HG03558 (cell line): ENCODE results near the gene TRMU.
"Not testable (repeated sequence)": the region's sequence is repeated elsewhere in the genome, so short reads cannot be mapped to it uniquely, and the experiment has no call there.

Experiments
- ATAC-seq: cut with Tn5 transposase; IDR thresholded peaks from one replicate; pipeline ENCODE4 v1.9.1; 2021; ENCODE audit warnings: moderate number of reproducible peaks; ENCODE audit not compliant: unreplicated experiment; ENCODE audit errors: extremely low read depth

TRMU gene

DNA sequence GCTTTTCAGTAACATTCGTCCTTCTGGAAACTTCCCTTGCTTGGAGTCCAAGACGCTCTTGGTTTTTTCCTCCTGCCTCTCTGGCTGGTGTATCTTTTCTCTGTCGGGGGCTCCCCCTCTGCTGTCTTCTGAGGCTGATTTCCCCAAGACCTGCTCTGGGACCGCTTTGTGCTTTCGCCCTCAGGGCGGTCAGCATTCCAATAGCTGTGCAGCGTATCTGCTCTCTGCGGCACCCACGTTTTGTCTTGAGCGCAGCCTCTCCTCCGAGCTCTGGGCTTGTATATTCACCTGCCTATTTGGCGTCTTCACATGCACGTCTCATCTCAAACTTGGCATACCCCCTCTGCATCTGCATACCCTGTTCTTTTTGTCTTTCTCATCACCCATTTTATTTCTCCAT is 36.4 kb upstream of the TRMU start:
- no peak for ATAC-seq

DNA sequence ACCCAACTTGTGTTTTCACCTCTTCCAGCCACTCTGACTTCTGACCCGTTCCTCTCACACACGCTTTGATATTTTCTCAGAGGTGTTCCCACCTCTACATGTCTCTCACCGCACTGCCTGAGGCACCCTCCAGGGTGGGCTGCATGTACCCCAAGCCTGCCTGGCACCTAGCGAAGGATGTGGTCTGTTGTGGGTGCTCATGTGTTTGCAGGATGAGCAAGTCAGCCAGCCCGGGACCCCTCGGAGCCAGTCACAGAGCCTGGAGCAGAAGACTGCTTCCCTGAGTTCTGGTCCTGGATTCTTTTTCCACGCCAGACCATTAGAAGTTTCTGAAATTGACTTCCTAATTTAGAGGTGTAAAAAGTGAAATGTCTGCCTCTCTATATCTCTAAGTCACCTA is 35.0 kb upstream of the TRMU start:
- no peak for ATAC-seq

DNA sequence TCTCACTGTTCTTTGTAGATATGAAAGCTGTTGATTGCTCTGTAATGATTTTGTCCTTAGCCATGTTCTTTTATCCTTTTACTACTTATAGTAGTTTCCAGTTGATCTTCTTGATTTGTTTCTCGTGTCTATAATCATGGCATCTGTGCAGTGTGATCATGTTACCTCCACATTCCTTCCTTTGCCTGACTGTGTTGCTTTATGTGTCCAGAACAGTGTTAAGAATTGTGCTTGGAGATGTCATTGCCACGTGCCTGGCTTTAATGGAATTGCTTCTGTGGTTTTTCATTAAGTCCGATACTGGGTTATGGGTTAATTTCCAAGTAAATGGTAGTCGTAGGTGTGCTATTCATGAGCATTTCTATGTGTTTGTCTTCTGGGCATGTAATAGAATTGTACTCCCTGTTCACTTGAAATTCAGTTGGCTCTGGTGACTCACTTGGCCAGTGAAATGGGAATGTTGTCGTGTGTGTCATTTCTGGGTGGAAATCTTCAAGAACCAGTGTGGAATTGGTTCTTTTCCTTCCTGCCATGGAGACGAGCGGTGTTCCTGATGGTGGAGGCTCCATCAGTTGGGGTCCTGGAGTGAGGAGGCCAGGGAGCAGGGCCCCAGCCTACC is 32.1 kb upstream of the TRMU start:
- ATAC-seq: no peak

DNA sequence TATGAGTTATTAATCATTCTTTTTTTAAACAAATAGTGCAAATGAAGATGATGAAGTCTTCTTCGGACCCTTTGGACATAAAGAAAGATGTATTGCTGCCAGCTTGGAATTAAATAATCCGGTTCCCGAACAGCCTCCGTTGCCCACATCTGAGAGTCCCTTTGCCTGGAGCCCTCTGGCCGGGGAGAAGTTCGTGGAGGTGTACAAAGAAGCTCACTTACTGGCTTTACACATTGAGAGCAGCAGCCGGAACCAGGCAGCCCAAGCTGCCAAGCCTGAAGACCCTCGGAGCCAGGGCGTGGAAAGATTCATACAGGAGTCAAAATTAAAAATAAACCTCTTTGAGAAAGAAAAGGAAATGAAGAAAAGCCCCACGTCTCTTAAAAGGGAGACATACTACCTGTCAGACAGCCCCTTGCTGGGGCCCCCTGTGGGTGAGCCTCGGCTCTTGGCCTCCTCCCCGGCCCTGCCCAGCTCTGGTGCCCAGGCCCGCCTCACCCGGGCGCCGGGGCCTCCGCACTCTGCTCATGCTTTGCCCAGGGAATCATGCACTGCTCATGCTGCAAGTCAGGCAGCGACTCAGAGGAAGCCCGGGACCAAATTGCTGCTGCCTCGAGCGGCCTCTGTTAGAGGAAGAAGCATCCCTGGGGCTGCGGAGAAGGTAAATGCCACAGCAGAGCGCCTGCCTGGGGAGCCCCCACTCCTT is 27.1 kb upstream of the TRMU start:
- ATAC-seq: no peak

DNA sequence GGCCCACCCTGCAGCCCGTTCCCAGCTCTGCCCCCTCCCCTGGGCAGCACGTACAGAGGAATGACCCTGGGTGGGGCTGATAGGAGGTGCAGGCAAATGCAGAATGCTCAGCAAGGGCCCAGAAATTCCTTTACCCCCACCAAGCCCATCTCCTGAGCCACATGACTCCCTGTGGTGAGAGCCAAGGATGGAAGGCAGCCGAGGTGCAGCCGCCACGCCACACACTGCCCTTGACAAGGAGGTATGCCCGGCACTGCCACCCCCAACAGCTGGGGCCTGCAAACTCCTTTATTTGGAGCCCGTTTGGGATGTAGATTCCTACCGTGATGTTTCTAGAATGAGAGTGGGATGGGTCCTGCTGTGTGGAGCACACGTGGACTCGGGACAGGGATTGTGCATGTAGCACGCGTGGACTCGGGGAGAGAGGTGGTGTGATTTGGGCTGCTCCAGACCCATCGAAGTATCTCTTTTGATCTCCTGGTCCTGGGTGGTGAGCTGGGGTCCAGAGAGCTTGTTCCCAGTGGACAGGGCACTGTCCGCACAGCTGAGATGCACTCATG is 25.9 kb upstream of the TRMU start:
- no peak for ATAC-seq

DNA sequence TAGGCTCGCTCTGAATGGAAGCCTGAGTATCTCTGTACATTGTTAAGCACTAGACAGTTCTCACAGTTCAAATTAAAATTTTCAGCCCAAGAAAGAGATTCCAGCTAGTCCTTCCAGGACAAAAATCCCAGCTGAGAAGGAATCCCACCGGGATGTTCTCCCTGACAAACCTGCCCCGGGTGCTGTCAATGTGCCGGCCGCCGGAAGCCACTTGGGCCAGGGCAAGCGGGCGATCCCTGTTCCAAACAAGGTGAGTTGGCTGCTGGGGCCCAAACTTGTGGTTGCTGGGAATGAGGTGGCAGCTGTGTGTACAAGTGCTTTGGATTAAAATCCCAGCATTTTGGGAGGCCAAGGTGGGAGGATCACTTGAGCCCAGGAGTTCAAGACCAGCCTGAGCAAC is 23.5 kb upstream of the TRMU start:
- ATAC-seq: no peak

DNA sequence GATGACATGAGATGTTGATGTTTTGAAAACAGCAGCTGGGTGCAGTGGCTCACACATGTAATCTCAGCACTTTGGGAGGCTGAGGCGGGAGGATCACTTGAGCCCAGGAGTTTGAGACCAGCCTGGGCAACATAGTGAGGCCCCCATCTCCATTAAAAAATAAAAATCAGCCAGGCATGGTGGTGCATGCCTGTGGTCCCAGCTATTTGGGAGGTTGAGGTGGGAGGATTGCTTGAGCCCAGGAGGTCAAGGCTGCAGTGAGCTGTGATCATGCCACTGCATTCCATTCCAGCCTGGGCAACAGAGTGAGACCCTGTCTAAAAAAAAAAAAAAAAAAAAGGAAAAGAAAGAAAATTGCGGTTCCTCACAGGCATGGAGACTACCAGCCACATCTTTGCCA is 22.7 kb upstream of the TRMU start:
- ATAC-seq: not testable (repeated sequence)

DNA sequence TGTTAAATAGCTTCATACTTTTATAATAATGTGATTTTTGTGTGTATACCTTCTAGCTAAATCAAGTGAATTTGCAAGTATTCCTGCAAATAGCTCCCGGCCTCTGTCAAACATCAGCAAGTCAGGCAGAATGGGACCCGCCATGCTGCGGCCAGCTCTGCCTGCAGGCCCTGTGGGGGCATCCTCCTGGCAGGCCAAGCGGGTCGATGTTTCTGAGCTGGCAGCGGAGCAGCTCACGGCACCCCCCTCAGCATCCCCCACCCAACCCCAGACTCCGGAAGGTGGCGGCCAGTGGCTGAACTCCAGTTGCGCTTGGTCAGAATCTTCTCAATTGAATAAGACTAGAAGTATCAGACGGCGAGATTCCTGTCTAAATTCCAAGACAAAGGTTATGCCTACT is 19.5 kb upstream of the TRMU start:
- no peak for ATAC-seq

DNA sequence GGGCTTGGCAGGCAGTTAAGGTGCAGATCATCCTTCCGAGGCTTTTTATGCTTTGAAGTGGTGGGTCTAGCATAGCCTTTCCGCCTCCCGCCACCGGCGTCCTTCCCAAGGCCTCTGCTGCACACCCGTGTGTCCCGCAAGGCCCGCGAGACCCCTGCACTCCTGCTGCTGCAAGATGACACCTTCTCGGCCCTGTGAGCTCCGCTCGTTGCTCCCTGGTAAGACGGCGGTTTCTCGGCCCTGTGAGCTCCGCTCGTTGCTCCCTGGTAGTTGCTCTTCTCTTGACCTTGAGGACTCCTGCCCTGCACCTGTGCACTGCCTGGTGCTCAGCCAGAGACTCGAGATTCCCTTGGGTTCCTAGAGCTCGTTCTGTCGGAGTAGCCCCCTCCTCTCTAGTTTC is 17.9 kb upstream of the TRMU start:
- no peak for ATAC-seq

DNA sequence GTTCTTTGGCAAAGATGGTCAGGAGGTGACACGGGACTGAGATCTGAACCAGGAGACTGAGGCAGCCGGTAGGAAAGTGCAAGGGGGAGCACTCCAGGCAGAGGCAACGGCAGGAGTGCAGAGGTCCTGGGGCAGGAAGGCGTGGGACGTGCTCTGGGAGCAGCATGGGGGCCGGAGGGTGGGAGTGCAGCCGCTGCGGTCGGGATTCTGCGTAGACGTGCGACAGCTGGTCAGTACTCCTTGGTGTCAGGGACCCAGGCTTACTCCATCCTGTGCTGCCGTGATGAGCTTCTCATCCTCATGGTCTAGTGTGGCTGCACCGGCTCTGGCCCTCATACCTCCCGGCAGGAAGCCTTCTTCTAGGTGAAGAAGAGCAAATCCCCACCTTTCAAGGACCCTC is 16.9 kb upstream of the TRMU start:
- no peak for ATAC-seq

DNA sequence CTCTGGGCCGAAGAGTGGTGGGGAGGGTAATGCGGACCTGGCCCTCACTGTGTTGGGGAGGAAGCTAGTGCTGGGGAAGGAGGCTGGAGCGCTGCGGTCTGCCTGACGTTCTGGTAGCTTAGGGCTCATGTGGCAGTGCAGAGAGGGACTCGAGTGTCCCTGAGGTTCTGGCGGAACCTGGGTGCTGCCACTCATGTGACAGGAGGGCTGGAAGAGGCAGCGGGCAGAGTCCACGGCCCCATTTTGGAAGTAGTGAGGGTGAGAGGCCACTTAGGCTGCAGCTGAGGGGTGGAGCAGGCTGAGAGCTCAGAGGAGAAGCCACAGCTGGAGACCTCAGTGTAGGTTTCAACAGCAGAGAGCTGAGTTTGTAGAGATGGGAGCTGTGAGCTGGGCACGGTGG is 16.2 kb upstream of the TRMU start:
- no peak for ATAC-seq

DNA sequence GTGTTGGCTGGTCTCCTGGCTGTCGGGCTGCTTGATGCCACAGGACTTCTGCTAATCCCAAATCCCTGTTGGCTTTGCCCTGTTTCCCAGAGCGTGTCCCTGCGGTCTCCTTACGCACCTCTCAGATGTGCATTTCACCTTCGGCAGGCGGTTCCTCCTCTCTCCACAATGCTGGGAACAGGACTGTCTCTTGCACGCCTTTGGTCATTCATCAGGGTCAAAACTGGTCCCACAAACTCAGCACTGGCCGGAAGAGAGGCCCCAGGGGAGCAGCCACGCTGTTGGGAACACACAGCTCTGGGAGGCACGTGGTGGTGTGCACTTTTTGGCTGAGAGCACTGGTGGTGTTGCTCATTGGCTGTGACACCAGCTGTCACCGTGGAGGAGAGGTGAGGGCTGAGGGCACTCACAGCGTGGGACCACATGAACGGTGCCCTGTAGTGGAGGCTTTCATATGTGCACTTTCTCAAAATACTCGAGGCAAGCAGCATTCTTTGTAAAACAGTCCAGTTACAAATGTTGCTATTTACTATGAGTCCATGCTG is 15.3 kb upstream of the TRMU start:
- ATAC-seq: no peak

DNA sequence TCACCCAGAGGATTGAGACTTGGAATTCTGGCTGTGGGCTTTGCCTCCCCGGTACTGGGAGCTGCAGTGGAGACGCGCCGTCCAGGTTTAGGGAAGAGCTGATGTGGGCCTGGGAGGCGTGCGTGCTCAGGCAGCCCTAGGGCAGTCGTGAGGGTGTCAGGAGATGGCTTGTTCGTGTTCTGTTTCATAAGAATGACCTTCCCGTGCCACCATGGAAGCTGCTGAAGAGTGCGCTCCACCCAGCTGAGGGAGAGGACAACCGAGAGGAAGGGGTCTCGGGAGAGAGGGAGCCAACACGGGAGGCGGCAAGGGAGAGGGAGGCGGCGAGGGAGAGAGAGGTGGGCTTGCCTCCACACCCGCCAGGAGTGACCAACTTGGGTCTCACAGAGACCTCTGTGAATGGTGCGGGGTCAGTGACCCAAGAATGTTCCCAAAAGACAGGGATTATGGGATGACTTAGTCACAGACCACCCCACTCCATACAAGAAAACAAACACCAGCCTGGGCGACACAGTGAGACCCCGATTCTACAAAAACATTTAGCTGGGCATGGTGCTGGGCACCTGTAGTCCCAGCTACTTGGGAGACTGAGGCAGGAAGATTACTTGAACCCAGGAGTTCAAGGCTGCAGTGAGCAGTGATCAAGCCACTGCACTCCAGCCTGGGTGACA is 14.7 kb upstream of the TRMU start:
- no peak for ATAC-seq

DNA sequence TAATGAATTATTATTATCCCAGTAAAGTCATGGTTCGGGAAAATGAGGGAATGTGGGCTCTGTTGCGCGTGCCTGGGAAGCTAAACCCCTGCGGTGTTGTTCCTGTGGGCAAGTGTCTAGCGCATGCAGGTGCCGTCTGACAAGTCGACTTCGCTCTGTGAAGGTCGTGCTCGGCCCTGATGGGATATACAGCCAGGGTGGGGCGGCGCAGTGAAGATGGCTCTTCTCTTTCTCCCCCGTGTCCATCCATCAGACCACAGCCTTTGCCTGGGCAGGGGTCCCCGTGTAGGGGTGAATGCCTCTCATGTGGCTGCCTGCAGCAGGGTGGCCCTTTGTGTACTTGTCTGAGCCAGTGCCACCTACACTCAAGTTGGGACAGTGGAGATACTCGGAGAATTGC is 12.8 kb upstream of the TRMU start:
- ATAC-seq: no peak

DNA sequence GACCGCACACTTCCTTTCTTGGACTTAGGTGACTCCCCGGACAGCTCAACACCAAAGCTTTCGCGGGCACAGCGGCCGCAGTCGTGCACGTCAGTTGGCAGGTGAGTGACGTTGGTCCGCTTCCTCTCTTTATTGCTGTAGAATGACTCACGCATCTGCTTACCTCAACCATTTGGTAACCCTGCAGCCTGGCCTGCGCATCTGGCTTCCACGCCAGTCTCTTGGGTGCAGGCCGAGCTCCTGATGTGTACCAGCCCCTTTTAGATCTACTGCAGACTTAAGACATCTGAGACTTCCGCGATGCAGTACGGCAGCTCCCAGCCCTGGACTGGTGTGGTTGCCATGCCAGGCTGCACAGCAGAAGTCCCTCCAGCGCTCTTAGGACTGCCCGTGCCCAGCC is 12.4 kb upstream of the TRMU start:
- no peak for ATAC-seq

DNA sequence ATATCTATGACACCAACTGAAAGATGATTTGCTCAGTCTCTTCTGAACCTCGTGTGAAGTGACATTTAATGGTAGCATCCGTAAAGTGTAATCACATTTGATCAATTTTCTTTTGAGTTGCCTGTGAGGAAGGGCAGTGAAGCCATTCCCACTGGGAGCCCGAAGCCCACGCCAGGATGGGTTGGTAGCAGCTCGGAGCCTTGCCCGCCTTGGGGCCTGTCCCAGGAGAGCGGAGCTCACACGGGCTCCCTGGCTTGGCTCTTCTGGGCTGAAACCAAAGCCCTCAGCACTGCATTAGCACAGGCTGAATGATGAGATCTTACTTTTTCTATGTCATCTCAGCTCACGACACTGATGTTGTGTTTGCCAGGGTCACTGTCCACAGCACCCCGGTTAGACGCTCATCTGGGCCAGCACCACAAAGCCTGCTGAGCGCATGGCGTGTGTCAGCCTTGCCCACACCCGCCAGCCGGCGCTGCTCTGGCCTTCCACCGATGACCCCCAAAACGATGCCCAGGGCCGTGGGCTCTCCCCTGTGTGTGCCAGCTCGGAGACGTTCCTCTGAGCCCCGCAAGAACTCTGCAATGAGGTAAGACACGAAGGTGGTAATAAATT is 9.3 kb upstream of the TRMU start:
- no peak for ATAC-seq

DNA sequence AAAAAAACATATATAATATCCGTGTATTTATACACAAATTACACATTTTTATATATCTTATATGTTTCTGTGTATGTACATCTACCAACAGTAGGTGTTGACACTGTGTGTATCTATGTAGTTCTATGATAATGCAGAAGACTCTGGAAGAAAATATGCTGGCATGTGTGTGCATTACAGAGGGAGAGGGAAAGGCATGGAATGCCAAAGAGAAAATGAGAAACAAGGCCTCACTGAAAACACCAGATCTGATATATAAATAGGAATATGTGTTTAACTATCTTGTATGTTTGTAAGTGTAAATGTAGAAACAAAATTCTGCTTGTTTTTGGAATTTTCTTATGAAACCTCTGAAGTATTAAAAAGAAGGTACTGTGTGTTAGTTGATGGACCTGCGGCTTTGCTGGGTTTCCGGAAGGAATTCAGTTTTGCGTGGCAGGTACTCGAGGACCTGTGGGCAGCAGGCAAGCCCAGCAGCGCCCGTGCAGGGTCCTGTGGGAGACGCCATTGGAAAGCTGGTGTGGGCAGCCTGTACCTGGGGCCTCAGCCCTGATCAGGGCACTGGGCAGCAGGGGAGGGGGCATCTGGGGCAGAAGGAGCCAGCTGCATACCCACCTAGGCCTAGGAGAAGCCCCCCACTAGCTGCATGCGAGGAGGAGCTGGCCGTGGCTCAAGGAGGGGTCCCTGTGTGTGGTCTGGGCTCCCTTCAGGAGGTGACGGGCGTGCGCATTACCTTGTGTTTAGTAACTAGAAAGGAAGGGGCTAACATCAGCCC is 7.6 kb upstream of the TRMU start:
- no peak for ATAC-seq

DNA sequence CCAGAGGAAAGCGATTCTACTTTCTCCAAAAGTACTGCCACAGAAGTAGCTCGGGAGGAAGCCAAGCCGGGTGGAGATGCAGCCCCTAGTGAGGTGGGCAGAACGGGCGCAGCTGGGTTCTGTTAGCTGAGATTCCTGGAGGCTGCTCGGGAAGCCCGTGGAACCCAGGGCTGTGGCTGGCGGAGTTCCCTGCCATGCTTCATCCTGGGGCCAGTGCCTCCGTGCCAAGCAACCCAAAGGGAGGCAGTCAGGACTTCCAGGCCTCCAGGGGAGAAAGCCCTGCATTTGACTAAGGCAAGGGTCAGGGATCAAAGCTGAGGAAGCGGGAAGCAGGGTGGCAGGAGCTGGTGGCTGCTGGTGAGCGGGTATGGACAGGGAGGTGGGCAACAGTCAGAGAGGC is 6.7 kb upstream of the TRMU start:
- ATAC-seq: no peak

DNA sequence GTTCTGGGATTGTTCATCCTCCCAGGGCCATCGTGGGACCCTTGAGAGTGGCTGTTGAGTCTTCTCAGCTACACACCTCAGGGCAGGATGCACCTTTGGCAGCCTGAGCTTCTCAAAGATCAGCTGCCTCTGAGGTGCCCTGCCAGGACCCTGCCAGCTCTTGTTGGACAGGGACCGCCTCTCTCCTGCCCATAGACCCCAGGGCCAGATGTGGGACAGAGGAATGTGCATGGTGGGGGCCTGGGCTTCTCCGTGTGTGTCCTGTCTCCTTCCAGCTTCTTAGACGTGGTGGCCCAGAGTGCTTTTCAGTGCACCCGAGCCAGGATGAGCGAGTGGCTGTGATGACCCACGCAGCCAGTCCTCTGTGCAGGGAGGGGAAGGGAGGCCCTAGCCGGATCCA is 5.9 kb upstream of the TRMU start:
- no peak for ATAC-seq

DNA sequence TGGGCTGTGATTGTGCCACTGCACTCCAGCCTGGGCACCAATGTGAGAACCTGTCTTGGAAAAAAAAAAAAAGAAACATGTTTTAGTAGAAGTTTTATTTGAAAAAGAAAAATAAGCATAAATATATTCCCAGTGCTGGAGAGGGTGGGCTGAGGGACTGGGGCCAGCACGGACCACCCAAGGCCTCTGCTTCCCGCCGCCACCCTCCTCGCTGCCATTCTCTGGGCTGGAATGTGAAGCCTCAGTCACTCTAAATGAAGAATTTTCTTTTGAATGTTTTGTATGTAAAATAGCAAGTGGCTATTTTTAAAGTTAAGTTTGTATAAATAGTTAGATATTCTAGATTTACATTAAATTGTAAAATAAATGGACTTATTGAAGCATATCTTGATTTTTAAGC is 5.1 kb upstream of the TRMU start:
- ATAC-seq: no peak
